Measurements from ENCODE around the gene QKI.

Gene QKI

DNA sequence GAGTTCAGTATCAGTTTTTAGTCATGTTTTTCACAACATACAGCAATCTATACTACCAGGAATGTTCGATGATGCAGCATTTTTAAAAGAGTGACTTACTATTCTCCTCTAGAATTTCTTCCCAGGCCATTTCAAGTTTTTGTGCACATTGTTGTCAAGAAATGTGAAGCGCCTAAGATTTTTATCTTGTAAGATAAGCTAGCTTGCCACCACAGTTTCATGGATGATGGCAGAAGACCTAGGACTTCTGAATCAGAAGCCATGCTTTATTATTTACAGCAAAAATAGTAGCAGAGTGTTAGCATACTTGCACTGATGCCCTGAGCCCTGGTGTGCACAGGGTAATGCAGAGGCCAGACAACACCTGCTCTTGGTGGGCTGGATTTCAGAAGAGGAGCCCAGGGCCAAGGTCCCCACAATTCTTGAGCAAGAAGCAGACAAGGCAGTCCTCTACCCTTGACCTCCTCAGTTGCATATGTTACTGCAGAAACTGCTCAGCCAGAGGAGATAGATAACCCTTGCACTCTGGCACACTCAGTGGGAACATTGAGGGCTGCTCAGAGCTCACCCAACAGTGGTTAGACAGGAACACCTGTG is 99.2 kb downstream of the QKI start:
- Histone ChIP-seq H3K9me3 (no peaks in the 10 kb centered on the region), H3K36me3 (no peaks in the 10 kb centered on the region), H3K27ac (no peak overlapping the region), H3K4me3 (no peak overlapping the region), H3K4me1 (peaks cover 0 to 12% (median 0%) of the 10 kb centered on the region in 4 donors), H3K27me3 (no peaks in the 10 kb centered on the region)
- intact Hi-C loops (cut with DNase I; ENCODE audit: low total_unique reads), result no loop called here
- TF ChIP-seq, protein P1, sequence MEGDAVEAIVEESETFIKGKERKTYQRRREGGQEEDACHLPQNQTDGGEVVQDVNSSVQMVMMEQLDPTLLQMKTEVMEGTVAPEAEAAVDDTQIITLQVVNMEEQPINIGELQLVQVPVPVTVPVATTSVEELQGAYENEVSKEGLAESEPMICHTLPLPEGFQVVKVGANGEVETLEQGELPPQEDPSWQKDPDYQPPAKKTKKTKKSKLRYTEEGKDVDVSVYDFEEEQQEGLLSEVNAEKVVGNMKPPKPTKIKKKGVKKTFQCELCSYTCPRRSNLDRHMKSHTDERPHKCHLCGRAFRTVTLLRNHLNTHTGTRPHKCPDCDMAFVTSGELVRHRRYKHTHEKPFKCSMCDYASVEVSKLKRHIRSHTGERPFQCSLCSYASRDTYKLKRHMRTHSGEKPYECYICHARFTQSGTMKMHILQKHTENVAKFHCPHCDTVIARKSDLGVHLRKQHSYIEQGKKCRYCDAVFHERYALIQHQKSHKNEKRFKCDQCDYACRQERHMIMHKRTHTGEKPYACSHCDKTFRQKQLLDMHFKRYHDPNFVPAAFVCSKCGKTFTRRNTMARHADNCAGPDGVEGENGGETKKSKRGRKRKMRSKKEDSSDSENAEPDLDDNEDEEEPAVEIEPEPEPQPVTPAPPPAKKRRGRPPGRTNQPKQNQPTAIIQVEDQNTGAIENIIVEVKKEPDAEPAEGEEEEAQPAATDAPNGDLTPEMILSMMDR (IDR thresholded peaks at IDR 0.05), result no peak
- DNase-seq, result no peak

DNA sequence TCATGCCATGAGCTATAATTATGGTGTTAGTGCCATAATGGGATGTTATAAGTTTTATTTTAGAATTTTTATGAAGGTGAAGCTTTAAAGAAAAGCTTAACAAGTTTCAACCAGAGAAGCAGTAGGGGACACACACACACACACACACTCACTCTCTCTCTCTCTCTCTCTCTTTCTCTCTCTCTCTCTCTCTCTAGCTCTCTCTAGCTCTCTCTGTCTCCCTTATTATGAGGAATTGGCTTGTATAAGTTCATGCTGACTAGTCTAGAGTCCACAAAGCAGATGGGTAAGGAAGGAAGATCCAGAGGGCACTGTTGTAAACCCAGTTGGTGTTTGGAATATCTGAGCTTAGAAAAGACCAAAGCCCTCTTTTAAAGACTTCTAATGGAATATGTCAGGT is 102.4 kb downstream of the QKI start:
- H3K9me3 ChIP-seq, result no peaks in the 10 kb centered on the region
- DNase-seq, result no peak
- H3K27me3 ChIP-seq, result no peaks in the 10 kb centered on the region
- no peaks in the 10 kb centered on the region for H3K36me3 ChIP-seq
- H3K4me1 ChIP-seq, result peaks cover 0 to 38% (median 3%) of the 10 kb centered on the region in 4 donors
- no peak overlapping the region for H3K4me3 ChIP-seq
- intact Hi-C loops (cut with DNase I; ENCODE audit: low total_unique reads), result no loop called here
- TF ChIP-seq, protein P1 (IDR thresholded peaks at IDR 0.05), result no peak
- H3K27ac ChIP-seq, result no peak overlapping the region

DNA sequence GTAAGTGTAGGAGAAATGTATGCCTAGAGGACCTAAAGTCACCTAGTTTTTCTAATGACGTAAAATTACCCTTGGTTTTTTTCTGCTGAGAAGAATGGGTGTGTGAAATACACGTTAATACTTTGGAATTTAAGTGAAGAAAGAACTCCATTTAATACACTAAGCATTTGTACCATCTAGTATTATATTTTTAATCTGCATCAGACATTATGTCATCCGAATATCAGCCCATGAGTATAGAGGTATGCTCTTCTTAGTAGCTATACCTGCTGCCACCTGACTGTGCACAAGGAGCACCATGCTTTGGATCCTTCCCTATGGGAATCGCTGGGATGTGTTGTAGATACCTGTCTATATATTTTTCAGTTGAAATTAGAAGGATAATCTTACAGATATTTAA is 106.4 kb downstream of the QKI start:
- intact Hi-C loops (cut with DNase I; ENCODE audit: low total_unique reads), result no loop called here
- Histone ChIP-seq H3K36me3 (no peaks in the 10 kb centered on the region), H3K4me1 (peaks cover 0 to 44% (median 3%) of the 10 kb centered on the region in 4 donors), H3K27ac (no peak overlapping the region), H3K4me3 (no peak overlapping the region), H3K9me3 (no peaks in the 10 kb centered on the region), H3K27me3 (no peaks in the 10 kb centered on the region)
- DNase-seq, result no peak
- TF ChIP-seq, protein P1 (IDR thresholded peaks at IDR 0.05), result no peak

DNA sequence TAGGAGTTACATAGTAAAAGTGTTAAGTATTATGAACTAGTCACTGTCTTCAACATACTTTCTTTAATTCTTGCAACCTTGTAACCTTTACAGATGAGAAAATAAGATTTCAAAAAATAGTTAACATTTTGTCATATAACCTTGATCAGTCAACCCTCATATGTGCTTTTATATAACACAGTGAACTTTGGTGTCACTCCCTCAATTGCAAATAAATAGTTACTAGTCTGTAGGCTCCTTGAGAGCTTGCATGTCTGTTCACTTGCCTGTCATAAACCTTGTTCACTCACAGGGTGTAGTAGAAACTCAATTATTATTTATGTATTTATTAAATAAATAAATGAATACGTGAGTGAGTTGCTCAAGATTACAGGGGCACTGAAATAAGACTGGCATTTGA is 107.5 kb downstream of the QKI start:
- Histone ChIP-seq H3K36me3 (no peaks in the 10 kb centered on the region), H3K27me3 (no peaks in the 10 kb centered on the region), H3K27ac (no peak overlapping the region), H3K4me1 (peaks cover 0 to 50% (median 10%) of the 10 kb centered on the region in 4 donors), H3K9me3 (no peaks in the 10 kb centered on the region), H3K4me3 (no peak overlapping the region)
- intact Hi-C loops (cut with DNase I; ENCODE audit: low total_unique reads), result no loop called here
- TF ChIP-seq, protein P1 (IDR thresholded peaks at IDR 0.05), result no peak
- DNase-seq, result no peak

DNA sequence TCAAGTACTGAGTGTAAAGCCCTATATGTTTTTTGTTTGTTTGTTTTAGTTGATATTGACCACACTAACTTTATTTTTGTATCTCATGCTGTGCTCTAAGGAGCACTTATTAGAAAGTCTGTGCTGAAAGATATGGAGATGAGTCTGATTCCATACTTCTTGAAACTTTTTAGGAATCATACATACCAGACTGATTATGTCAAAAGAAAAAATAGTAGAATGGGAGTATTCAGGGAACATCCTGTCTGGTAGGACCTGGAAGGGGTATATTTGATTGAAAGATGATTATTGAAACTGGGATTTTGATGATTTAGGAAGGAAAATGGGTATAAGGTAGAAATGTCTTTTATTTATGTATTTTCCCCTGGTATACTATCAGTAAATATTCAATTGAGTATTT is 111.4 kb downstream of the QKI start:
- Histone ChIP-seq H3K36me3 (no peaks in the 10 kb centered on the region), H3K27ac (no peak overlapping the region), H3K27me3 (no peaks in the 10 kb centered on the region), H3K4me3 (no peak overlapping the region), H3K4me1 (peaks cover 0 to 62% (median 23%) of the 10 kb centered on the region in 4 donors), H3K9me3 (no peaks in the 10 kb centered on the region)
- intact Hi-C loops (cut with DNase I; ENCODE audit: low total_unique reads), result no loop called here
- no peak for DNase-seq
- TF ChIP-seq, protein P1 (IDR thresholded peaks at IDR 0.05), result no peak

DNA sequence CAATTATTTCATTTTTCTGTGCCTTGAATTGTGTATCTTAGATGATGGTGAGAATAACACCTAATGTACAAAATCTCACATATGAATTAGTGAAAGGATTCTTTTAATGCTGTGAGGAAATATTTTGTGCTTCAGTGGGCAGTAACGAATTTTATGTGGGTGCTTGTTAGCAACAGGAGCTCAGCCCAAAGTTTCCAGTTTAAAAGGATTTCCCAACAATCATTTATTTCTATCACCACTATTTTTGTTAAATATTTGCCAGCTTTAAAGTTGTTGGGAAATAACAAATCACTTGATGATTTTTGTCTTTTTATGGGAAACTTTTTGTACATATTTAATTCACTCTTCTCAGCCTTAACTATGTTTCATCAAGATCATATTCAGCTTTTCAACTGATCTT is 111.8 kb downstream of the QKI start:
- Histone ChIP-seq H3K27me3 (no peaks in the 10 kb centered on the region), H3K9me3 (no peaks in the 10 kb centered on the region), H3K27ac (no peak overlapping the region), H3K36me3 (no peaks in the 10 kb centered on the region), H3K4me3 (no peak overlapping the region), H3K4me1 (peaks cover 0 to 63% (median 25%) of the 10 kb centered on the region in 4 donors)
- TF ChIP-seq, protein P1 (IDR thresholded peaks at IDR 0.05), result no peak
- intact Hi-C loops (cut with DNase I; ENCODE audit: low total_unique reads), result no loop called here
- no peak for DNase-seq

Measured in tibial artery (tissue), 4 donors.